ENCODE measurements around the gene WDR1.

The WDR1 gene

GRCh38 chr4:10036807-10037342 is 79.7 kb downstream of the WDR1 start:
- TF ChIP-seq FOXP2 (optimal IDR thresholded peaks at IDR 0.05; ENCODE audit: control extremely low read depth, extremely low read length, insufficient read depth) (no peak), POLR2AphosphoS5 (IDR thresholded peaks at IDR 0.05; ENCODE audit: borderline replicate concordance, low read depth, low read length) (no peak), EZH2 (IDR thresholded peaks at IDR 0.05) (no peak)
- Histone ChIP-seq H3K36me3 (ENCODE audit: insufficient read depth, low read length) (no peaks in the 10 kb centered on the region), H3K9me3 (ENCODE audit: low read depth, low read length) (no peaks in the 10 kb centered on the region), H3K4me3 (no peak overlapping the region), H3K9ac (ENCODE audit: insufficient read length) (no peak overlapping the region), H3K27ac (no peak overlapping the region)
- no peak for DNase-seq (ENCODE audit: low read depth, low spot score)

- DNase-seq (ENCODE audit: low read depth, low spot score): no peak
- no peak overlapping the region for H3K4me3 ChIP-seq
- TF ChIP-seq FOXP2 (optimal IDR thresholded peaks at IDR 0.05; ENCODE audit: control extremely low read depth, extremely low read length, insufficient read depth): no peak
- no peak for TF ChIP-seq POLR2AphosphoS5 (IDR thresholded peaks at IDR 0.05; ENCODE audit: borderline replicate concordance, low read depth, low read length)
- no peak for TF ChIP-seq EZH2 (IDR thresholded peaks at IDR 0.05)
- H3K27ac ChIP-seq: no peak overlapping the region
- H3K9me3 ChIP-seq (ENCODE audit: low read depth, low read length): no peaks in the 10 kb centered on the region
- H3K9ac ChIP-seq (ENCODE audit: insufficient read length): no peak overlapping the region
- no peaks in the 10 kb centered on the region for H3K36me3 ChIP-seq (ENCODE audit: insufficient read depth, low read length)
Measured at GRCh38 chr4:10035130-10035529, 81.5 kb downstream of the WDR1 start.

- Histone ChIP-seq H3K9me3 (ENCODE audit: low read depth, low read length) (no peaks in the 10 kb centered on the region), H3K36me3 (ENCODE audit: insufficient read depth, low read length) (no peaks in the 10 kb centered on the region), H3K9ac (ENCODE audit: insufficient read length) (no peak overlapping the region), H3K27ac (no peak overlapping the region), H3K4me3 (no peak overlapping the region)
- TF ChIP-seq POLR2AphosphoS5 (IDR thresholded peaks at IDR 0.05; ENCODE audit: borderline replicate concordance, low read depth, low read length): no peak
- TF ChIP-seq FOXP2 (optimal IDR thresholded peaks at IDR 0.05; ENCODE audit: control extremely low read depth, extremely low read length, insufficient read depth): no peak
- no peak for TF ChIP-seq EZH2 (IDR thresholded peaks at IDR 0.05)
- DNase-seq (ENCODE audit: low read depth, low spot score): no peak
Measured at GRCh38 chr4:10034612-10035104, 81.9 kb downstream of the WDR1 start.

- TF ChIP-seq EZH2 (IDR thresholded peaks at IDR 0.05): no peak
- TF ChIP-seq POLR2AphosphoS5 (IDR thresholded peaks at IDR 0.05; ENCODE audit: borderline replicate concordance, low read depth, low read length): no peak
- TF ChIP-seq FOXP2 (optimal IDR thresholded peaks at IDR 0.05; ENCODE audit: control extremely low read depth, extremely low read length, insufficient read depth): no peak
- no peaks in the 10 kb centered on the region for H3K9me3 ChIP-seq (ENCODE audit: low read depth, low read length)
- H3K27ac ChIP-seq: no peak overlapping the region
- no peak for DNase-seq (ENCODE audit: low read depth, low spot score)
- H3K36me3 ChIP-seq (ENCODE audit: insufficient read depth, low read length): no peaks in the 10 kb centered on the region
- H3K4me3 ChIP-seq: no peak overlapping the region
- no peak overlapping the region for H3K9ac ChIP-seq (ENCODE audit: insufficient read length)
Measured at GRCh38 chr4:10034136-10034535, 82.5 kb downstream of the WDR1 start.

- DNase-seq (ENCODE audit: low read depth, low spot score): no peak
- no peak overlapping the region for H3K4me3 ChIP-seq
Measured at GRCh38 chr4:10033191-10033881, 83.3 kb downstream of the WDR1 start.

GRCh38 chr4:10032625-10033024 is 84.0 kb downstream of the WDR1 start:
- TF ChIP-seq FOXP2 (optimal IDR thresholded peaks at IDR 0.05; ENCODE audit: control extremely low read depth, extremely low read length, insufficient read depth) (no peak), POLR2AphosphoS5 (IDR thresholded peaks at IDR 0.05; ENCODE audit: borderline replicate concordance, low read depth, low read length) (no peak), EZH2 (IDR thresholded peaks at IDR 0.05) (no peak)
- DNase-seq (ENCODE audit: low read depth, low spot score): no peak
- H3K36me3 ChIP-seq (ENCODE audit: insufficient read depth, low read length): no peaks in the 10 kb centered on the region
- no peak overlapping the region for H3K4me3 ChIP-seq
- no peak overlapping the region for H3K27ac ChIP-seq
- no peak overlapping the region for H3K9ac ChIP-seq (ENCODE audit: insufficient read length)
- no peaks in the 10 kb centered on the region for H3K9me3 ChIP-seq (ENCODE audit: low read depth, low read length)

More at GRCh38 chr4:10033191-10033881, 83.3 kb downstream of the WDR1 start:
- Histone ChIP-seq H3K9ac (ENCODE audit: insufficient read length) (no peak overlapping the region), H3K36me3 (ENCODE audit: insufficient read depth, low read length) (no peaks in the 10 kb centered on the region), H3K9me3 (ENCODE audit: low read depth, low read length) (no peaks in the 10 kb centered on the region), H3K27ac (no peak overlapping the region)
- TF ChIP-seq FOXP2 (optimal IDR thresholded peaks at IDR 0.05; ENCODE audit: control extremely low read depth, extremely low read length, insufficient read depth) (no peak), EZH2 (IDR thresholded peaks at IDR 0.05) (no peak), POLR2AphosphoS5 (IDR thresholded peaks at IDR 0.05; ENCODE audit: borderline replicate concordance, low read depth, low read length) (no peak)

GRCh38 chr4:10031668-10032590 is 84.7 kb downstream of the WDR1 start:
- no peak for DNase-seq (ENCODE audit: low read depth, low spot score)
- no peak overlapping the region for H3K4me3 ChIP-seq
- H3K27ac ChIP-seq: no peak overlapping the region
- TF ChIP-seq EZH2 (IDR thresholded peaks at IDR 0.05) (no peak), POLR2AphosphoS5 (IDR thresholded peaks at IDR 0.05; ENCODE audit: borderline replicate concordance, low read depth, low read length) (no peak), FOXP2 (optimal IDR thresholded peaks at IDR 0.05; ENCODE audit: control extremely low read depth, extremely low read length, insufficient read depth) (no peak)
- H3K9me3 ChIP-seq (ENCODE audit: low read depth, low read length): no peaks in the 10 kb centered on the region
- no peaks in the 10 kb centered on the region for H3K36me3 ChIP-seq (ENCODE audit: insufficient read depth, low read length)
- H3K9ac ChIP-seq (ENCODE audit: insufficient read length): no peak overlapping the region
